ENCODE results near the gene ADGRG3. TPM values are rescaled to one million over a fixed set of nuclear protein-coding genes. Genes with fewer than 3 reads are reported as not detected.

ADGRG3 gene
- total and polyA plus RNA-seq, 9 of the 15 experiments (the other 6 are each of a cell fraction or from before 2014, with no cell fraction given): 0.09 to 0.52 (median 0.14) TPM; not detected in 3

DNA sequence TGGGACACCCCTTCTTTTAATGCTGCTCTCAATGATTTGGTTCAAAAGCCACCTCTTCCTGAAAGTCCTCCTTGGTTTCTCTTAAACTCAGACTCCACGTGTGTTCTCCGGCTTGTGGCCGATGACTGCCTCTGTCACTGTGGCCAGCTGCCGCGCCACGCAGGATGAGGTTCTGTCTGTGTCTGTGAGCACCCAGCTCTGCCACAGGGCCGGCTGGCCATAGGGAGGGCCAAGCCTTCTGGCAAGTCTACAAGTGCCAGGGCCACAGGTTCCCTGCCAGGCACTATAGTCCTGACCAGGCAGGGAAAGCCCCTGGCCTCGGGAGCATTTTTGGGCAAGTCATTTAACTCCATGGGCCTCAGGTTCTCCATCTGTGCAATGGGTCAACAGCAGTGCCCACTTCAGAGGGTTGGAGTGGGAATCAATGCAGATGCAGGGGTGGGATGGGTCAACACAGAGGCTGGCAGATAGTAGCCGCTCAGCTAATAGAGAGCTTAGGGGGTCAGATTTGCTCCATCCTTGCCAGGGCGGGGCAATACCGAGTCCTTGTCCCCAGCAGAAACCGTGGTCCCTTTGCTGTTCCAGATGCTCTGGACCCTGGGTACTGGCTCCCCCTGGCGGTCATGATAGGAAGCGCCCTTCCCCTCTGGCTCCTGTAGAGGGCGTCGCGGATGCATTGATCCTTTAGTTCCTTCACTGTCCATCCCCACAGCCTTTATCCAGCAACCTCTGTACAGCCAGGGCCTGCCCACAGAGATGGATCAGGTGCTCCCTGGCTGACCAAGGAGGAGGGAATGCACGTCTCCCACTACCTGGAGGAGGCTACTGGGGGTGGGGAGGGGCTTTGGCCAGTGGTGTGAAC lies 19.3 kb upstream of the ADGRG3 start (continued):
- TF ChIP-seq ARID3A (IDR thresholded peaks at IDR 0.05; ENCODE audit: borderline replicate concordance, low read depth, low read length) (0 out of 2 replicates have a peak, but pooled peaks have one; percentile 51), GABPB1 (CRISPR knock-in tag; IDR thresholded peaks at IDR 0.05) (peak; percentile 83), SMARCA5 (IDR thresholded peaks at IDR 0.05) (peak; percentile 86), MEIS2 (IDR thresholded peaks at IDR 0.05; ENCODE audit: partially characterized antibody) (no peak), SRSF7 (optimal IDR thresholded peaks at IDR 0.05; ENCODE audit: low read depth, low read length) (no peak), ZSCAN29 (IDR thresholded peaks at IDR 0.05) (no peak), ZNF165 (CRISPR knock-in tag; IDR thresholded peaks at IDR 0.05; ENCODE audit: borderline replicate concordance) (no peak), POLR3A (IDR thresholded peaks at IDR 0.05; ENCODE audit: borderline replicate concordance, extremely low read depth, insufficient read depth, insufficient read length) (no peak), RBM15 (IDR thresholded peaks at IDR 0.05; ENCODE audit: insufficient read depth, low read length) (no peak), TBP (optimal IDR thresholded peaks at IDR 0.05; ENCODE audit: low read depth, low read length) (no peak), RCOR1 (IDR thresholded peaks at IDR 0.05; ENCODE audit: borderline replicate concordance in 1 of 2, low read depth in 2 of 2, low read length in 2 of 2) (peak; percentile 59 to 84; a peak in 3 of 4 replicates), MAX (CRISPR knock-in tag; IDR thresholded peaks at IDR 0.05) (0 out of 2 replicates have a peak, but pooled peaks have one; percentile 10), ZFX (CRISPR knock-in tag; IDR thresholded peaks at IDR 0.05) (no peak), NFATC3 (IDR thresholded peaks at IDR 0.05) (no peak), RHOXF2B (CRISPR knock-in tag; conservative IDR thresholded peaks at IDR 0.05) (no peak), SMAD1 (IDR thresholded peaks at IDR 0.05; ENCODE audit: low read depth, low read length, partially characterized antibody) (no peak), MTA3 (IDR thresholded peaks at IDR 0.05; ENCODE audit: borderline replicate concordance) (no peak; the same call in 1 of the 2 replicates), NBN (IDR thresholded peaks at IDR 0.05; ENCODE audit: low read depth) (no peak)
- TF ChIP-seq, protein P1, sequence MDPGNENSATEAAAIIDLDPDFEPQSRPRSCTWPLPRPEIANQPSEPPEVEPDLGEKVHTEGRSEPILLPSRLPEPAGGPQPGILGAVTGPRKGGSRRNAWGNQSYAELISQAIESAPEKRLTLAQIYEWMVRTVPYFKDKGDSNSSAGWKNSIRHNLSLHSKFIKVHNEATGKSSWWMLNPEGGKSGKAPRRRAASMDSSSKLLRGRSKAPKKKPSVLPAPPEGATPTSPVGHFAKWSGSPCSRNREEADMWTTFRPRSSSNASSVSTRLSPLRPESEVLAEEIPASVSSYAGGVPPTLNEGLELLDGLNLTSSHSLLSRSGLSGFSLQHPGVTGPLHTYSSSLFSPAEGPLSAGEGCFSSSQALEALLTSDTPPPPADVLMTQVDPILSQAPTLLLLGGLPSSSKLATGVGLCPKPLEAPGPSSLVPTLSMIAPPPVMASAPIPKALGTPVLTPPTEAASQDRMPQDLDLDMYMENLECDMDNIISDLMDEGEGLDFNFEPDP (CRISPR knock-in tag; IDR thresholded peaks at IDR 0.05): no peak
- TF ChIP-seq, protein P2, sequence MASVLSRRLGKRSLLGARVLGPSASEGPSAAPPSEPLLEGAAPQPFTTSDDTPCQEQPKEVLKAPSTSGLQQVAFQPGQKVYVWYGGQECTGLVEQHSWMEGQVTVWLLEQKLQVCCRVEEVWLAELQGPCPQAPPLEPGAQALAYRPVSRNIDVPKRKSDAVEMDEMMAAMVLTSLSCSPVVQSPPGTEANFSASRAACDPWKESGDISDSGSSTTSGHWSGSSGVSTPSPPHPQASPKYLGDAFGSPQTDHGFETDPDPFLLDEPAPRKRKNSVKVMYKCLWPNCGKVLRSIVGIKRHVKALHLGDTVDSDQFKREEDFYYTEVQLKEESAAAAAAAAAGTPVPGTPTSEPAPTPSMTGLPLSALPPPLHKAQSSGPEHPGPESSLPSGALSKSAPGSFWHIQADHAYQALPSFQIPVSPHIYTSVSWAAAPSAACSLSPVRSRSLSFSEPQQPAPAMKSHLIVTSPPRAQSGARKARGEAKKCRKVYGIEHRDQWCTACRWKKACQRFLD (CRISPR knock-in tag; IDR thresholded peaks at IDR 0.05): no peak
